Neutrophil (primary cell): ENCODE results near the gene SLC13A3.

Experiments used
- H3K27ac ChIP-seq: fragments of 200-600 bp; sonication (generic); 2 replicates; pipeline ENCODE4 v1.5.1; 2016; ENCODE audit warnings: mild to moderate bottlenecking, moderate library complexity
- H3K27me3 ChIP-seq: fragments of 200-600 bp; sonication (generic); 2 replicates; pipeline ENCODE4 v1.6.0; 2016; ENCODE audit warnings: mild to moderate bottlenecking
- H3K36me3 ChIP-seq: fragments of 200-600 bp; sonication (generic); 2 replicates; pipeline ENCODE4 v1.5.1; 2017
- H3K4me1 ChIP-seq, 2 experiments: fragments of 200-600 bp in 1 of 2; sonication (generic) in 1 of 2; 1 replicate in 1 of 2; 2 replicates in 1 of 2; pipeline versions ENCODE4 v1.5.1 to v1.6.1; 2013 to 2016; ENCODE audit warnings: low read depth in 1 of 2, low read length in 1 of 2, mild to moderate bottlenecking in 1 of 2, moderate library complexity in 1 of 2; ENCODE audit not compliant: control insufficient read depth in 1 of 2, insufficient read depth in 1 of 2
- H3K4me3 ChIP-seq, 2 experiments: fragments of 200-600 bp in 1 of 2; sonication (generic) in 1 of 2; 1 replicate in 1 of 2; 2 replicates in 1 of 2; pipeline ENCODE4 v1.5.1; 2013 to 2016; ENCODE audit warnings: low read depth in 1 of 2, low read length in 1 of 2, mild to moderate bottlenecking in 1 of 2, moderate library complexity in 1 of 2
- H3K9me3 ChIP-seq: fragments of 200-600 bp; sonication (generic); 2 replicates; pipeline ENCODE4 v1.5.1; 2016
- TF ChIP-seq, protein P1 (sequence below): fragments of 200-600 bp; sonication (generic); IDR thresholded peaks from 2 replicates; pipeline ENCODE4 v1.5.1; 2016; ENCODE audit warnings: antibody characterized with exemption

The SLC13A3 gene

DNA sequence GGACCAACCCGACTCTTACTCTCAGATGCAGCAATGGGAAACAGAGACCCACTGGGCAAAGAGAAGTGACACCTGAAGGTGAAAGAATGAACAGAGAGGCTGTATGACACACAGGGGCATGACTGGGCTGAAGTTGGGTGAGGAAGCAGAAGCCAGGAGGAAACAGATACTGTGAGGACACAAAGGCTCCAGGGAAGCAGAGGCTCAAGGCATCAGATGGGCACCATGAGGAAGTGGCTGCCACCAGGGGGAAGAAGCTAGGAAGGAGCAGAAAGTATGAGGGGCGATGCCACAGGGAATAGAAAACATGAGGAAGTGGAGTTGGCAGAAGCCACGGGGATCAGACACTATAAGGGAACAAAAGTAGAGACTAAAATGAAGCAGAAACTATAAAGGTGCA is 69.9 kb downstream of the SLC13A3 start:
- Histone ChIP-seq H3K27me3 (peaks cover 3% of the 10 kb centered on the region), H3K9me3 (no peaks in the 10 kb centered on the region)
- TF ChIP-seq, protein P1, sequence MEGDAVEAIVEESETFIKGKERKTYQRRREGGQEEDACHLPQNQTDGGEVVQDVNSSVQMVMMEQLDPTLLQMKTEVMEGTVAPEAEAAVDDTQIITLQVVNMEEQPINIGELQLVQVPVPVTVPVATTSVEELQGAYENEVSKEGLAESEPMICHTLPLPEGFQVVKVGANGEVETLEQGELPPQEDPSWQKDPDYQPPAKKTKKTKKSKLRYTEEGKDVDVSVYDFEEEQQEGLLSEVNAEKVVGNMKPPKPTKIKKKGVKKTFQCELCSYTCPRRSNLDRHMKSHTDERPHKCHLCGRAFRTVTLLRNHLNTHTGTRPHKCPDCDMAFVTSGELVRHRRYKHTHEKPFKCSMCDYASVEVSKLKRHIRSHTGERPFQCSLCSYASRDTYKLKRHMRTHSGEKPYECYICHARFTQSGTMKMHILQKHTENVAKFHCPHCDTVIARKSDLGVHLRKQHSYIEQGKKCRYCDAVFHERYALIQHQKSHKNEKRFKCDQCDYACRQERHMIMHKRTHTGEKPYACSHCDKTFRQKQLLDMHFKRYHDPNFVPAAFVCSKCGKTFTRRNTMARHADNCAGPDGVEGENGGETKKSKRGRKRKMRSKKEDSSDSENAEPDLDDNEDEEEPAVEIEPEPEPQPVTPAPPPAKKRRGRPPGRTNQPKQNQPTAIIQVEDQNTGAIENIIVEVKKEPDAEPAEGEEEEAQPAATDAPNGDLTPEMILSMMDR = no peak

DNA sequence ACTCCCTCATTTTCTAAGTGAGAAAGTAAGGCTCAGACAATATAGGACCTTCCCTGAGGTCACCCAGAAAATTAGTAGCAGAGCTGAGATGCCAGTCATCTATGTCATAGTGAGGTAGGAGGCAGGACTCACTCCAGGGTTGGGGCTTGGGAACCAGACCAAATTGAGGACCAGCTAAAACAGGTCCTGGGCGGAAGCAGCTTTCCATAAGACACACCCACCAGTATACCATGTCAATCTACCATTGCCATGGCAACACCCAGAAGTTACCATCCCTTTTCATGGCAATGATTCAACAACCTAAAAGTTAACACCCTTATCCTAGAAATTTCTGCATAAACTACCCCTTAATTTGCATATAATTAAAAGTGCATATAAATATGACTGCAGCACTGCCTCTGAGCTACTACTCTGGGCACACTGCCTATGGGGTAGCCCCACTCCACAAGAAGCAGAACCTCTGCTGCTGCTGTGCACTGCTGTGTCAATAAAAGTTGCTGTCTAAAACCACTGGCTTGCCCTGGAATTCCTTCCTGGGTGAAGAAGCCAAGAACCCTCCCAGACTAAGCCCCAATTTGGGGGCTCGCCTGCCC is 70.5 kb downstream of the SLC13A3 start:
- peaks cover 9% of the 10 kb centered on the region for H3K27me3 ChIP-seq
- TF ChIP-seq, protein P1 = no peak
- no peaks in the 10 kb centered on the region for H3K4me1 ChIP-seq
- no peak overlapping the region for H3K27ac ChIP-seq
- H3K4me3 ChIP-seq = no peak overlapping the region
- no peaks in the 10 kb centered on the region for H3K9me3 ChIP-seq
- H3K36me3 ChIP-seq = no peaks in the 10 kb centered on the region

More for the DNA sequence above, 69.9 kb downstream of the SLC13A3 start:
- Histone ChIP-seq H3K27ac (no peak overlapping the region), H3K4me3 (no peak overlapping the region), H3K4me1 (no peaks in the 10 kb centered on the region), H3K36me3 (no peaks in the 10 kb centered on the region)

DNA sequence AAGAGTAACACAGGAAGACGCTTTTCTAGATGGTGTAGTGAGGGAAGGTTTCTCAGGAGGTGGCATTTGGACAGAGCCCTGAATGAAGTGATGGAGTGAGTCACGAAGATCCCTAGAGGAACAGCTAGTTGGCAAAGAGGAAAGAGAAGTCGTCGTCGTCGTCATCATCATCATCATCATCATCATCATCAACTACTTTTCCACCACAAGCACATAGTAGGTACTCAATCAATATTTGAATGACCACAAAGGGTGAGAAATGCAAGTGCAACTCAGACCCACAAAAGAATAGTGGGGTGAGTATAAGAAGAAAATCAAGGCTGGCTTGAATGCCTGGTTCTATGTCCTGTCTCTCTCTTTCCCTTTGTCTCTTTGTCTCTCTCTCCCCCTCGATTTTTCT is 72.5 kb downstream of the SLC13A3 start:
- H3K4me3 ChIP-seq = no peak overlapping the region
- no peak overlapping the region for H3K27ac ChIP-seq
- TF ChIP-seq, protein P1 = no peak
- H3K9me3 ChIP-seq = no peaks in the 10 kb centered on the region
- H3K4me1 ChIP-seq = no peaks in the 10 kb centered on the region
- H3K27me3 ChIP-seq = peaks cover 9% of the 10 kb centered on the region
- no peaks in the 10 kb centered on the region for H3K36me3 ChIP-seq

DNA sequence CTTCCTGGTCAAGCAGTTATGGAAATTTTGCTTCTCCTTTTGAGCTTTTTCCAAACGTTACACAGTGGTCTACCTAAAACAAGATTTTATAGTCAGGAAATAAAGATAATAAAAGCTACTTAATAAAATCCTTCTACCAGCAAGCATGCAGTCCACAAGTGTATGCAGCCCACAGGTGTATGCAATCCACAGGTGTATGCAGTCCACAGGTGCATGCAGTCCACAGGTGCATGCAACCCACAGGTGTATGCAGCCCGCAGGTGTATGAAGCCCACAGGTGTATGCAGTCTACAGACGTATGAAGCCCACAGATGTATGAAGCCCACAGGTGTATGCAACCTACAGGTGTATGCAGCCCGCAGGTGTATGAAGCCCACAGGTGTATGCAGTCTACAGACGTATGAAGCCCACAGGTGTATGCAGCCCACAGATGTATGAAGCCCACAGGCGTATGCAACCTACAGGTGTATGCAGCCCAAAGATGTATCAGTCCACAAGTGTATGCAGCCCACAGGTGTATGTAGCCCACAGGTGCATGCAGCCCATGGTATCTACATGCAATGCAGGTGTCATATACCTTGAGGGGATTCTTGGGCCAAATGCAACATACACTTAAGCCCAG is 74.4 kb downstream of the SLC13A3 start:
- H3K9me3 ChIP-seq = no peaks in the 10 kb centered on the region
- peaks cover 17% of the 10 kb centered on the region for H3K27me3 ChIP-seq
- H3K27ac ChIP-seq = no peak overlapping the region
- TF ChIP-seq, protein P1 = no peak
- no peaks in the 10 kb centered on the region for H3K4me1 ChIP-seq
- no peak overlapping the region for H3K4me3 ChIP-seq
- no peaks in the 10 kb centered on the region for H3K36me3 ChIP-seq

DNA sequence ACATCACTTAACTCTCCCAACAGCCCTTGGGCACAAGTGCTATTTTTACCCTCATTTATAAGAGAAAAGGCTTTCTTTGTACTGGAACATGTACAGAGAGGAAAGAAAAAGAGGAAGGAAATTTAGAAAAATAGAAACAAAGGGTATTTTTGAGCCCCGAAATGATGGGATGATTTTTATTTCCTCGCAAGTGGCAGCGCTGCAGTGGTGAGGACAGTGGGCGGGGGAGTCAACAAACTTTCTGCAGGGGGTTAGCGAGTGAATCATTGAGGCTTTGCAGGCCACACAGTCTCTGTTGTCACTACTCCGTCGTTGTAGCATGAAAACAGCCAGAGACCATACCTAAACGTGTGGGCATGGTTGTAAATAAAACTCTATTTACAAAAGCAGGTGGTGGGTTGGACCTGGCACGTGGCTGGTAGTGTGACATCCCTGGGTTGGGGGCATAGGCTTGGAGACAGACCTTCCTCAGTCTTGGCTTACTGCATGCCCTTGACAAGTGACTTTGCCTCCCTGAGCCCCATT is 75.3 kb downstream of the SLC13A3 start:
- Histone ChIP-seq H3K36me3 (no peaks in the 10 kb centered on the region), H3K27me3 (peaks cover 23% of the 10 kb centered on the region), H3K4me3 (no peak overlapping the region), H3K9me3 (no peaks in the 10 kb centered on the region), H3K4me1 (no peaks in the 10 kb centered on the region), H3K27ac (no peak overlapping the region)
- TF ChIP-seq, protein P1 = no peak
